Measurements from ENCODE around the gene AUTS2.

GRCh38 chr7:70498232-70498992 lies 900.1 kb downstream of the AUTS2 start:
- TF ChIP-seq CTCF (conservative IDR thresholded peaks at IDR 0.05; ENCODE audit: low read depth, low read length) (no peak), EZH2 (IDR thresholded peaks at IDR 0.05; ENCODE audit: borderline replicate concordance, low read depth, low read length, poor library complexity, severe bottlenecking) (no peak)

Data from A673 (cell line).